ENCODE results near the gene FLII.
"Not testable (repeated sequence)": the region's sequence is repeated elsewhere in the genome, so short reads cannot be mapped to it uniquely, and the experiment has no call there.

FLII gene

GRCh38 chr17:18258356-18259038, at the start of gene FLII:
FLII (minus strand) TSS chr17:18258738; CDS start chr17:18258690, 48 bp downstream.
- no peak for DNase-seq (ENCODE audit: low read depth)
- TF ChIP-seq, protein P1, sequence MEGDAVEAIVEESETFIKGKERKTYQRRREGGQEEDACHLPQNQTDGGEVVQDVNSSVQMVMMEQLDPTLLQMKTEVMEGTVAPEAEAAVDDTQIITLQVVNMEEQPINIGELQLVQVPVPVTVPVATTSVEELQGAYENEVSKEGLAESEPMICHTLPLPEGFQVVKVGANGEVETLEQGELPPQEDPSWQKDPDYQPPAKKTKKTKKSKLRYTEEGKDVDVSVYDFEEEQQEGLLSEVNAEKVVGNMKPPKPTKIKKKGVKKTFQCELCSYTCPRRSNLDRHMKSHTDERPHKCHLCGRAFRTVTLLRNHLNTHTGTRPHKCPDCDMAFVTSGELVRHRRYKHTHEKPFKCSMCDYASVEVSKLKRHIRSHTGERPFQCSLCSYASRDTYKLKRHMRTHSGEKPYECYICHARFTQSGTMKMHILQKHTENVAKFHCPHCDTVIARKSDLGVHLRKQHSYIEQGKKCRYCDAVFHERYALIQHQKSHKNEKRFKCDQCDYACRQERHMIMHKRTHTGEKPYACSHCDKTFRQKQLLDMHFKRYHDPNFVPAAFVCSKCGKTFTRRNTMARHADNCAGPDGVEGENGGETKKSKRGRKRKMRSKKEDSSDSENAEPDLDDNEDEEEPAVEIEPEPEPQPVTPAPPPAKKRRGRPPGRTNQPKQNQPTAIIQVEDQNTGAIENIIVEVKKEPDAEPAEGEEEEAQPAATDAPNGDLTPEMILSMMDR (IDR thresholded peaks at IDR 0.05; ENCODE audit: control insufficient read depth, insufficient read depth, low read depth, low read length, missing control alignments): no peak
- peak within 1 kb of the TSS; percentile 77 for H3K4me3 ChIP-seq (ENCODE audit: control insufficient read depth, low read depth, low read length)

DNA sequence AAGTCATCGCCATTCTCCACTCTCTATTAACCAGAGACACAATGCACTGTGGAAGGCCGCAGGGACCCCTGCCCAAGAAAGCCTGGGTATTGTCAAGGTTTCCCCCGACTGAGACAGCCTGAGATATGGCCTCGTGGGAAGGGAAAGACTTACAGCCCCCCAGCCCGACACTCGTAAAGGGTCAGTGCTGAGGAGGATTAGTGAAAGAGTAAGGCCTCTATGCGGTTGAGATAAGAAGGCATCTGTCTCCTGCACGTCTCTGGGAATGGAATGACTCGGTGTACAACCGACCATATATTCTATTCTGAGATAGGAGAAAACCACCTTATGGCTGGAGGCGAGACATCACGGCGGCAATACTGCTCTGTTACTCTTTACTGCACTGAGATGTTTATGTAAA, 44.7 kb upstream of the FLII start:
- not testable (repeated sequence) for DNase-seq (ENCODE audit: low read depth); H3K4me3 ChIP-seq (ENCODE audit: control insufficient read depth, low read depth, low read length)

GRCh38 chr17:18300725-18301480, 42.4 kb upstream of the FLII start:
- no peak overlapping the region for H3K4me3 ChIP-seq (ENCODE audit: control insufficient read depth, low read depth, low read length)
- TF ChIP-seq, protein P1 (IDR thresholded peaks at IDR 0.05; ENCODE audit: control insufficient read depth, insufficient read depth, low read depth, low read length, missing control alignments): no peak
- DNase-seq (ENCODE audit: low read depth): no peak

DNA sequence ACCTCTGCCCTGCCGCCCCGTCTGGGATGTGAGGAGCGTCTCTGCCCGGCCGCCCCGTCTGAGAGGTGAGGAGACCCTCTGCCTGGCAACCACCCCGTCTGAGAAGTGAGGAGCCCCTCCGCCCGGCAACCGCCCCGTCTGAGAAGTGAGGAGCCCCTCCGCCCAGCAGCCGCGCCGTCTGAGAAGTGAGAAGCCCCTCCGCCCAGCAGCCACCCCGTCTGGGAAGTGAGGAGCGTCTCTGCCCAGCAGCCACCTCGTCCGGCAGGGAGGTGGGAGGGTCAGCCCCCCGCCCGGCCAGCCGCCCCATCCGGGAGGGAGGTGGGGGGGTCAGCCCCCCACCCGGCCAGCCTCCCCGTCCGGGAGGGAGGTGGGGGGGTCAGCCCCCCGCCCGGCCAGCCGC, 39.5 kb upstream of the FLII start:
- not testable (repeated sequence) for H3K4me3 ChIP-seq (ENCODE audit: control insufficient read depth, low read depth, low read length); DNase-seq (ENCODE audit: low read depth)

DNA sequence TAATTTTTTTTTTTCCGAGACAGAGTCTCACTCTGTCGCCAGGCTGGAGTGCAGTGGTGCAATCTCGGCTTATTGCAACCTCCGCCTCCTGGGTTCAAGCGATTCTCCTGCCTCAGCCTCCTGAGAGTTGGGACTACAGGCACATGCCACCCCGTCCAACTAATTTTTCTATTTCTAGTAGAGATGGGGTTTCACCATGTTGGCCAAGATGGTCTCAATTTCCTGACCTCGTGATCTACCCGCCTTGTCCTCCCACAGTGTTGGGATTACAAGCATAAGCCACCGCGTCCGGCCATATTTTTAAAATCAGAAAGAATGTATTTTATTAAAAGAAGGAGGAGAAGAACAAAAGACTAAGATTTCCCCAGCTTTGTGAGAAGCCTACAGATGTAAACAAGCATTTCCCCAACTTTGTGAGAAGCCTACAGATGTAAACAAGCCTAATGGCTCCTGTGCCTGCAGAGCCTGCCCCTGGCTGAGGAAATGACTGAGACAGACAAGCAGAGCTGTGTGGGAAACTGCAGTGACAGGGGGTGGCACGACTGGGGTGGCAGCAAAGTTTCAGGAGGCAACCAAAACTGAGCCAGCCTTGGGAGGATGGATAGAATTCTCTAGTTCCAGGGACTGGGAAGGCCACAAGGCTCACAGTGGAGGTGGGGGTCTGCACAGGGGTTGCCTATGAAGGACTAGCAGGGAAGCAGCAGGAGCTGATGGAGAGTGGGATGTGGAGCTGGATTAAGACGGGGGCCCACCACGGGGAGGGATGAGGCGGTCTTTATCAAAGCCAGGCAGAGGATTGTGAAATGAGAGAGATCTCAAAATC, 33.4 kb upstream of the FLII start:
- H3K4me3 ChIP-seq (ENCODE audit: control insufficient read depth, low read depth, low read length): no peak overlapping the region
- no peak for DNase-seq (ENCODE audit: low read depth)
- TF ChIP-seq, protein P1 (IDR thresholded peaks at IDR 0.05; ENCODE audit: control insufficient read depth, insufficient read depth, low read depth, low read length, missing control alignments): no peak

- TF ChIP-seq, protein P1 (IDR thresholded peaks at IDR 0.05; ENCODE audit: control insufficient read depth, insufficient read depth, low read depth, low read length, missing control alignments): no peak
- no peak overlapping the region for H3K4me3 ChIP-seq (ENCODE audit: control insufficient read depth, low read depth, low read length)
- DNase-seq (ENCODE audit: low read depth): no peak
These were observed 26.8 kb upstream of the FLII start for GRCh38 chr17:18285296-18285695.

DNA sequence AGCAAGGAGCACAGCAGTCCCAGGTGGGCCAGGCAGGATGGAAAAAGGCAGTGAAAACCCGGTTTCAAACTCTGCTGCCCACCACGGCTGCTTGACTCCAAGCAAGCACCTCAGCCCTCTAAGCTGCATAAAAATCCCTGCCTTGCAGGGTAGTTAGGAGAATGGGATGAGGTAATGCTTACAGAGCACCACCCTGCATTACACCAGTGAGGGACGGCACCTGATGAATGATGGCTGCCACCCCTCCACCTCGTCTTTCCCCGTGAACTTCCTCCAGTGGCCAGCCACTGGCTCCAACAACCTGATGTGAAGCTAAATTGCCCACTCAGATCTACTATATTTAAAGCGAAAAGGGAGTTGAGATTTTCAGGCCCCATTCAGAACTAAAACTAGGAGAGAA, 23.2 kb upstream of the FLII start:
- H3K4me3 ChIP-seq (ENCODE audit: control insufficient read depth, low read depth, low read length): no peak overlapping the region
- TF ChIP-seq, protein P1 (IDR thresholded peaks at IDR 0.05; ENCODE audit: control insufficient read depth, insufficient read depth, low read depth, low read length, missing control alignments): no peak
- no peak for DNase-seq (ENCODE audit: low read depth)

Data from AG09309 (cell line).